NCI-H2171 (cell line): ENCODE data around the gene ACSL6.
"Not testable (repeated sequence)": the region's sequence is repeated elsewhere in the genome, so short reads cannot be mapped to it uniquely, and the experiment has no call there.

ENCODE experiments used
- DNase-seq: peaks from one replicate; lab custom pipeline; 2025; lab: John Stamatoyannopoulos, UW

ACSL6 gene

DNA sequence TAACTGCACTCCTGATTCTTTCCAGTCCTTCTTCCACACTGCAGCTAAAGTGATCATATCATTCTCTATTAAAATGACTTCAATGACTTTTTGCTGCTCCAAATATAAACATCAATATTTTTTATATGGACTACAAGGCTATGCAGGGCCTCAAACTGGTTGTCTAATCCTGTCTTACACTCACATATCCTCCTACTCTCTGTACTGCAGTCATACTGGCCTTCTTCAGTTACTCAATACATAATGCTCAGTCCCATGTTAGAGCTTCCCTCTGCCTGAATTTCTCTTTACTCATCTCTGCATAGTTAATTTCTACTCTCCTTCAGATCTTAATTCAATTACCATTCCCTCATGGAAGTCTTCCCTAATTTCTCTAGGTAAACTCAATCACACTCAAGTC, 69.4 kb downstream of the ACSL6 start:
- no peak for DNase-seq

DNA sequence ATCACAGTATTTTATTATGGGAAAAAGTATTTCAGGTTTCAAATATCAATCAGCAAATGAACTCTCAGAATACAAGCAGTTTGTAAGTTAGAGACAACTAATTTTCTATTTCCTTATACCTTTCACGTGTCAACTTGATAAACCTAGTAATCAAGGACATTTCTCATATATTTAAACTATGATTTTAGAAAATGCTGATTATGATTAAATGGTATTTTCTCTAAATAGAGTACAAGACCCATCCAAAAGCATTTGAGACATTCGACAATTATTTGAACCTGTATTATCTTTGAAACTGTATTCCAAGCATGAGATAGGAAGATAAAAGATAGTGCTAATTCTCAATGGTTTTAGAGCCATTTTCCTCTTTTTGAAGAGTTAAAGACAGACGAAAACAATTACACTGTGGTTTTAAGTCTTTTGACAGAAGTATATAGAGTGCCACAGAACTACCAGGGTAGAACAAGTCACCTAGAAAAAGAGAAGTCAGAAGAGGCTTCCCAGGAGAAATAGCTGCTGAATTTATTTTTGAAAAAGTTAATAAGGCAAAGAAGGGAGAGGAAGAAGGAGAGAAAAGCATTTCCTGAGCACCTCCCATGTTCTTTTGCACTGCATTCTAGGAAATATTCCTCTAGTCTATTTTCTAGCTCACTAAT, 71.6 kb downstream of the ACSL6 start:
- DNase-seq: no peak

DNA sequence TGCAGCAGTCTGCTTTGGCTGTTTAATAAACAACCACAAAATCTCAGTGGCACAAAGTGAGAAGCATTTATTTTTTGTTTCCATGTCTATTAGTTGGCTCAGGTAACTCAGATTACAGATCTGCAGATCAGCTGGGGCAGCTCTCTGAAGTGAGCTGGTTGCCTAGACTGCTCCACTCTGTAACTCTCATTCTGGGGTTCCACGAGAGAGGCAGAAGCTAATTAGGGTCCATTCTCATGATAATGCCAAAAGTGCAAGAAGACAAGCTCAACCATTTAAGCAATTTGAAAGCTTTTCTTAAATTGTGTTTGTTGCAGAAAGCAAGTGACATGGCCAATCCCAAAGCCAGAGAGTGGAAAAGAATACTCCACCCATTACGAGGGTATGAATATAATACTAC, 79.2 kb downstream of the ACSL6 start:
- DNase-seq: no peak

DNA sequence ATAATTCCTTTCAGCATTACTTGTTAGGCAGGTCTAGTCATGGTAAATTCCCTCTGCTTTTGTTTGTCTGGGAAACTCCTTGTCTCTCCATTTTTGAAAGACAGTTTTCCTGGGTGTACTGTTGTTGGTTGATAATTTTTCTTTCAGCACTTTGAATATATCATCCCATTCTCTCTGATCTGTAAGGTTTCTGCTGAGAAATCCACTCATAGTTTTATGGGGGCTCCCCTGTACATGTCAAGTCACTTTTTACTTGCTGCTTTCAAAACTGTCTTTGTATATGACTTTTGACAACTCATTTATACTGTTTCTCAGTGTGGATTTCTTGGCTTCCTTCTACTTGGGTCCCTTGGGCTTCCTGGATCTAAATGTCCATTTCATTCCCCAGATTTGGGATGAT, 82.5 kb downstream of the ACSL6 start:
- DNase-seq: no peak

DNA sequence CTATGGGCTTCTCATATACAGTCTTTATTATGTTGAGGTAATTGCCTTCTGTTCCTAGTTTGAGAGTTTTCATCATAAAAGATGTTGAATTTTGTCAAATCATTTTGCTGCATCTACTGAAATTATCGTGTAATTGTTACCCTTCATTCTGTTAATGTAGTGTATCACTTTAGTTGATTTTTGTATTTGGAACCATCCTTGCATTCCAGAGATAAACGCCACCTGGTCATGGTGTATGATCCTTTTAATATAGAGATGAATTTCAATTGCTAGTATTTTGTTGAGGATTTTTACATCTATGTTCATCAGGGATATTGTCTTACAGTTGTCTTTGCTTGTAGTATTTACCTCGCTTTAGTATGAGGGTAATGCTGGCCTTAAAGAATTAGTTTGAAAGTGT, 85.3 kb downstream of the ACSL6 start:
- DNase-seq: no peak

DNA sequence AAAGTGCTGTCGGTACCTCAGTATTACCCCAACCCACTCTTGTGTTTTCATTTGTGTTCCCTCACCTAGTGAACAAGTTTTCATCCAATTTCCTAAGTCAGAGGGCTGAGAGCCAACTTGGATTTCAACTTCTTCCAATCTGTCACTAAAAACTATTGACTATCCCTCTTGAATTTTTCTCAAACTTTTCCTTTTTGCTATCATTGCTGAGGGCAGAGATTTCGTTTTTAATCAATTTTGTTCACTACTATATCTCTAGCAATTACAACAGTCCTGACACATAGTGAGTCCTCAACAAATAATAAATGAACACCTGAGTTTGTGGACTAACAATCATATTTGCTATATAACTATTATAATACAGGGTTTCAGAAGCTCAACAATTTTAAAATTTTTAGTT, 95.0 kb downstream of the ACSL6 start:
- DNase-seq: no peak

DNA sequence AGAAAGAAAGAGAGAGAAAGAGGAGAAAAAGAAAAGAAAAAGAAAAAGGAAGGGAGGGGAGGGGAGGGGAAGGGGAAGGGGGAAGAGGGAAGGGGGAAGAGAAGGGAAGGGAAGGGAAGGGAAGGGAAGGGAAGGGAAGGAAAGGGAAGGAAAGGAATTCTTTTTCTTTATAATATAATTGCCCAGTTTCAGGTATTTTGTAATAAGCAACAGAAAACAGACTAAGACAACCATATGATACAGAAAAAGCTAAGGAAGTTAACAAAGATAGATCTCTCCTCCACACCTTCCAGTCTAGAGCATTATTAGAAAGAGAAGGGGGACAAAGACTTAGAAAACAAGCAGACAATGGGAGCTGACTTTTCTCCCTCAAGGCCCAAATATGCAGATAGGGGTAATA, 97.0 kb downstream of the ACSL6 start:
- DNase-seq: no peak

DNA sequence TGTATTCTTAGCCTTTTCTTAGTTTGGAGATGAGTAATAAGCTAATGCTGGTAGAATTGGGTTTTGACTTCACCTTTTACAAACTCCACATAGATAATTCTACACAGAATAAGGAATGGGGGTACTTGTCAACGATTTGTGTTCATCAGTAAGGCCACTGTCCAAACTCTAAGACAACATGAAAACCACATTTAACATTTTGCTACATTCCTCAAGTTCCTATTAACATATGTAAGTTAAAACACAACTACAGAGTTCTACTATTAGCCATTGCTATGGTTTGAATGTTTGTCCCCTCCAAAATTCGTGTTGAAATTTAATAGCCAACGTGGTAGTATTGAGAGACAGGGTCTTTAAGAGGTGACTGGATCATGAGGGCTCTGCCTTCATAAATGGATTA, 97.9 kb downstream of the ACSL6 start:
- DNase-seq: no peak

DNA sequence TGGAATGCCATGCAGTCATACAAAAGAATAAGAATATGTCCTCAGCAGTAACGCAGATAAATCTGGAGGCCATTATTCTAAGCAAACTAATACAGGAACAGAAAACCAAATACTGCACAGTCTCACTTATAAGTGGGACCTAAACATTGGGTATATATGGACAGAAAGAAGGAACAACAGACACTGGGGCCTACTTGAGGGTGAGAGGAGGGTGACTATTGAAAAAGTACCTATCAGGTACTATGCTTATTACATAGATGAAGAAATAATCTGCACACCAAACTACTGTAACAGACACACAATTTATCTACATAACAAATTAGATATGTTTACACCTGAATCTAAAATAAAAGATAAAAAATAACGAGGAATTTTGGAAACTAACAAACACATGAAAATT, 104.8 kb downstream of the ACSL6 start:
- DNase-seq: no peak

DNA sequence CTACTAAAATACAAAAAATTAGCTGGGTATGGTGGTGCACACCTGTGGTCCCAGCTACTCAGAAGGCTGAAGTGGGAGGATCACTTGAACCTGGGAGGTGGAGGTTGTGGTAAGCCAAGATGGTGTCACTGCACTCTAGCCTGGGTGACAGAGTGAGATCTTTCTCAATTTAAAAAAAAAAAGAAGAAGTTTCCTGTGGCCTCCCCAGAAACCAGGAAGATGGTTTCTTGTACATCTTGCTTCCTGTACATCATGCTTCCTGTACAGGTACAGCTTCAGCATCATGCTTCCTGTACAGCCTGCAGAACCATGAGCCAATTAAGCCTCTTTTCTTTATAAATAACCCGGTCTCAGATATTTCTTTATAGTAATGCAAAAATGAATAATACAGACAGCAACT, 109.2 kb downstream of the ACSL6 start:
- DNase-seq: not testable (repeated sequence)
